Measurements from ENCODE around the gene RBFOX1.

RBFOX1 gene

GRCh38 chr16:7605812-7606211 lies 273.2 kb downstream of the RBFOX1 start:
- DNase-seq (ENCODE audit: low spot score), result no peak

GRCh38 chr16:7612671-7613070 lies 280.0 kb downstream of the RBFOX1 start:
- DNase-seq (ENCODE audit: low spot score), result no peak

GRCh38 chr16:7613518-7613917 lies 280.9 kb downstream of the RBFOX1 start:
- no peak for DNase-seq (ENCODE audit: low spot score)

GRCh38 chr16:7614021-7614795 lies 281.6 kb downstream of the RBFOX1 start:
- no peak for DNase-seq (ENCODE audit: low spot score)

GRCh38 chr16:7615565-7615964 lies 282.9 kb downstream of the RBFOX1 start:
- no peak for DNase-seq (ENCODE audit: low spot score)

- DNase-seq (ENCODE audit: low spot score), result no peak
These were observed 292.5 kb downstream of the RBFOX1 start for GRCh38 chr16:7624871-7625766.

- DNase-seq (ENCODE audit: low spot score), result no peak
These were observed 296.3 kb downstream of the RBFOX1 start for GRCh38 chr16:7628981-7629380.

GRCh38 chr16:7629571-7629970 lies 296.9 kb downstream of the RBFOX1 start:
- no peak for DNase-seq (ENCODE audit: low spot score)

- DNase-seq (ENCODE audit: low spot score), result no peak
These were observed 304.8 kb downstream of the RBFOX1 start for GRCh38 chr16:7637446-7637845.

GRCh38 chr16:7638306-7638705 lies 305.7 kb downstream of the RBFOX1 start:
- DNase-seq (ENCODE audit: low spot score), result no peak

GRCh38 chr16:7640334-7640733 lies 307.7 kb downstream of the RBFOX1 start:
- DNase-seq (ENCODE audit: low spot score), result no peak

- DNase-seq (ENCODE audit: low spot score), result no peak
These were observed 311.5 kb downstream of the RBFOX1 start for GRCh38 chr16:7644176-7644575.

- no peak for DNase-seq (ENCODE audit: low spot score)
These were observed 312.2 kb downstream of the RBFOX1 start for GRCh38 chr16:7644811-7645210.

GRCh38 chr16:7646821-7647500 lies 314.3 kb downstream of the RBFOX1 start:
- no peak for DNase-seq (ENCODE audit: low spot score)

GRCh38 chr16:7650431-7650830 lies 317.8 kb downstream of the RBFOX1 start:
- DNase-seq (ENCODE audit: low spot score), result no peak

GRCh38 chr16:7651803-7652570 lies 319.3 kb downstream of the RBFOX1 start:
- DNase-seq (ENCODE audit: low spot score), result no peak

- no peak for DNase-seq (ENCODE audit: low spot score)
These were observed 321.3 kb downstream of the RBFOX1 start for GRCh38 chr16:7653746-7654461.

- no peak for DNase-seq (ENCODE audit: low spot score)
These were observed 343.0 kb downstream of the RBFOX1 start for GRCh38 chr16:7675628-7676027.

GRCh38 chr16:7680296-7680695 lies 347.7 kb downstream of the RBFOX1 start:
- no peak for DNase-seq (ENCODE audit: low spot score)

GRCh38 chr16:7688811-7689210 lies 356.2 kb downstream of the RBFOX1 start:
- DNase-seq (ENCODE audit: low spot score), result no peak

GRCh38 chr16:7689234-7689633 lies 356.6 kb downstream of the RBFOX1 start:
- no peak for DNase-seq (ENCODE audit: low spot score)

Measured in GM03348 (cell line).